Stomach (tissue), 4 donors: Measurements from ENCODE around the gene SLC38A1.

Experiments used
- EP300 ChIP-seq: sonication (generic); formaldehyde crosslinking; IDR thresholded peaks from one replicate; pipeline ENCODE4 v1.6.1; 2017; ENCODE audit warnings: antibody characterized with exemption
- POLR2A ChIP-seq, 4 donors: fragments of 450-650 bp; IDR thresholded peaks; one replicate each; pipeline ENCODE4 v1.6.1; 2016; ENCODE audit warnings: antibody characterized with exemption in 4 of 4, control low read depth in 2 of 4, mild to moderate bottlenecking in 1 of 4, moderate library complexity in 1 of 4
- TF ChIP-seq, protein P1 (sequence below), 7 experiments: fragments of 450-650 bp in 4 of 7; fragments of 200-600 bp in 3 of 7; sonication (generic) in 3 of 7; IDR thresholded peaks; one replicate each; pipeline ENCODE4 v1.5.1; 2016 to 2019; ENCODE audit warnings: antibody characterized with exemption in 7 of 7, control low read depth in 2 of 7, mild to moderate bottlenecking in 1 of 7

DNA sequence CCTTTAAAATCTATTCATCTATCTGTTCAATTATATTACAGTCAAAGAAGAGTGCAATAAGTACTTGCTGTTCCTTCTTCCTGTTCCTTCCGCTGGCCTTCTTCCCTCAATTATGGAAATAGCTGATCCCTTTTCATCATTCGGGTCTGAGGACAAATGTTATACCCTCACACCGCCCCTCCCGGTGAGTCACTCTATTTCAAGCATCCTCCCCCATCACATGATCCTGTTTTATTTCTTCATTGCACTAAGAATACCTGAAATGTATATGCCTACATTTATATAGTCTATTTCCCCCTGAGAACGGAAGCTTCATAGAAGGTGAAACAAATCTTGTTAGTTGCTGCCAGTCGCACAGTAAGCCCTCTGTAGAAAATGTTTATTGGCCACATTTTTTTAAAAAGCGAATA lies 2.5 kb downstream of the SLC38A1 start:
- TF ChIP-seq, protein P1, sequence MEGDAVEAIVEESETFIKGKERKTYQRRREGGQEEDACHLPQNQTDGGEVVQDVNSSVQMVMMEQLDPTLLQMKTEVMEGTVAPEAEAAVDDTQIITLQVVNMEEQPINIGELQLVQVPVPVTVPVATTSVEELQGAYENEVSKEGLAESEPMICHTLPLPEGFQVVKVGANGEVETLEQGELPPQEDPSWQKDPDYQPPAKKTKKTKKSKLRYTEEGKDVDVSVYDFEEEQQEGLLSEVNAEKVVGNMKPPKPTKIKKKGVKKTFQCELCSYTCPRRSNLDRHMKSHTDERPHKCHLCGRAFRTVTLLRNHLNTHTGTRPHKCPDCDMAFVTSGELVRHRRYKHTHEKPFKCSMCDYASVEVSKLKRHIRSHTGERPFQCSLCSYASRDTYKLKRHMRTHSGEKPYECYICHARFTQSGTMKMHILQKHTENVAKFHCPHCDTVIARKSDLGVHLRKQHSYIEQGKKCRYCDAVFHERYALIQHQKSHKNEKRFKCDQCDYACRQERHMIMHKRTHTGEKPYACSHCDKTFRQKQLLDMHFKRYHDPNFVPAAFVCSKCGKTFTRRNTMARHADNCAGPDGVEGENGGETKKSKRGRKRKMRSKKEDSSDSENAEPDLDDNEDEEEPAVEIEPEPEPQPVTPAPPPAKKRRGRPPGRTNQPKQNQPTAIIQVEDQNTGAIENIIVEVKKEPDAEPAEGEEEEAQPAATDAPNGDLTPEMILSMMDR (IDR thresholded peaks at IDR 0.05): no peak
- TF ChIP-seq POLR2A (IDR thresholded peaks at IDR 0.05) (no peak), EP300 (no peak)
